Measurements from ENCODE around the gene SHISA5.
A peak's percentile ranks its signal among the peaks of the same experiment; 100 is the strongest.
"Not testable (repeated sequence)": the region's sequence is repeated elsewhere in the genome, so short reads cannot be mapped to it uniquely, and the experiment has no call there.

SHISA5 gene, protein sequence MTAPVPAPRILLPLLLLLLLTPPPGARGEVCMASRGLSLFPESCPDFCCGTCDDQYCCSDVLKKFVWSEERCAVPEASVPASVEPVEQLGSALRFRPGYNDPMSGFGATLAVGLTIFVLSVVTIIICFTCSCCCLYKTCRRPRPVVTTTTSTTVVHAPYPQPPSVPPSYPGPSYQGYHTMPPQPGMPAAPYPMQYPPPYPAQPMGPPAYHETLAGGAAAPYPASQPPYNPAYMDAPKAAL
- 91.3 to 140 reads per million in 2 donors for total RNA-seq

DNA sequence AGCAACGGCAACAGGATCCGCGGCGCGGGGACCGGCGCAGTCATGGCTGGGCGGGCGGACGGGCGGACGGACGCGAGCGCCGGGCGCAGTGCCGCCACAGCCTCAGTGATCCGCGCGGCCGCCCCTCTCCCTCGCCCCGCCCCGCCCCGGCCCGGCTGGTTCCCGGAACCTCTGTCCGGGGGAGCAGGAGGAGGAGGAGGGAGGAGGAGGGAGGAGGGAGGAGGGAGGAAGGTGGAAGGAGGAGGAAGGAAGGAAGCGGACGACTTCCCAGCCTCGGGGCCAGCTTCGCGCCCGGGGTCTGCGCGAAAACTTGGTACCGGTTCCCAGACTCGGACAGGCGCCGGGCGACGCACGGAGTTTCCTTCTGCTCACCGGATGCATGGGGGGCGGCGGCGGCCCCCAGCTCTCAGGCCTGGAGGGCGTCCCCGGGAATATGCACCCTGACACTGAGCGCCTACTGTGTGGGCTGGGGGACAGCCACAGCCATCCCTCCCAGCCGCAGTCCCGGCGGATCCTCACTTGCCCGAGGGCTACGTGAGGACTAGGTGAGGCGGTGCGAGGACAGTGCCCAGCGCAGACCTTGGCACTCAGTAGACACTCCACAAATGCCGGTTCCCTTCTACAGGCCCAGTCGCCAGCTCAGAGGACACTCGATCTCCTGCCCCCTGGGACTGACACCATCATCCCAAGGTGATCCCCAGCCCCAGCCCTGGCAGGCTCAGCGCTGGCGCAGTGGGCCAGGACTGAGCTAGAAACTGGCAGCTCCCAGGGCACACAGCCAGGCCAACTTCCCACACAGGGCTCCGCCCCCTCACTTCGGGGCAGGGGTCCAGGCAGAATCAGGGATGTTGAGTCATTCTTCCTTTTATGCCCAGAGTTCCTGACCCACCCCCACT is at the start of gene SHISA5:
Gene SHISA5, minus strand, starts transcription at position 124 of the 896 bp plus-strand sequence. Its CDS starts 80 bp downstream, at position 44.
- DNase-seq = peak in 4 of 5 experiments; percentile 27 to 67 (median 40)

DNA sequence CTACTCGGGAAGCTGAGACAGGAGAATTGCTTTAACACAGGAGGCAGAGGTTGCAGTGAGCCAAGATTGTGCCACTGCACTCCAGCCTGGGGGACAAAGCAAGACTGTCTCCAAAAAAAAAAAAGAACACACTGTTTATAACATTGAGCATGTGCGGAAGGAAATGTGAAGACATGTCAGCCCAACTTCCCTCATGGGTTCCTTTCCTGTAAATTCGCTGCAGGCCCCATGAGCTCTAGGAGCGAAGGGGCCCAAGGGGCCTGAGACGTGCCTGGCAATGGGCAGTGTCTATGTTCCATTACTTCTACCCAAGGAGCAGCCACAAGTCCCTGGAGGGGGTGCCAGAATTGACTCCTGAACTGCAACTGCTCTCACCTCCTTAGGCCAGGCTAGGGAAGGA is 49.4 kb upstream of the SHISA5 start:
- DNase-seq = no peak

DNA sequence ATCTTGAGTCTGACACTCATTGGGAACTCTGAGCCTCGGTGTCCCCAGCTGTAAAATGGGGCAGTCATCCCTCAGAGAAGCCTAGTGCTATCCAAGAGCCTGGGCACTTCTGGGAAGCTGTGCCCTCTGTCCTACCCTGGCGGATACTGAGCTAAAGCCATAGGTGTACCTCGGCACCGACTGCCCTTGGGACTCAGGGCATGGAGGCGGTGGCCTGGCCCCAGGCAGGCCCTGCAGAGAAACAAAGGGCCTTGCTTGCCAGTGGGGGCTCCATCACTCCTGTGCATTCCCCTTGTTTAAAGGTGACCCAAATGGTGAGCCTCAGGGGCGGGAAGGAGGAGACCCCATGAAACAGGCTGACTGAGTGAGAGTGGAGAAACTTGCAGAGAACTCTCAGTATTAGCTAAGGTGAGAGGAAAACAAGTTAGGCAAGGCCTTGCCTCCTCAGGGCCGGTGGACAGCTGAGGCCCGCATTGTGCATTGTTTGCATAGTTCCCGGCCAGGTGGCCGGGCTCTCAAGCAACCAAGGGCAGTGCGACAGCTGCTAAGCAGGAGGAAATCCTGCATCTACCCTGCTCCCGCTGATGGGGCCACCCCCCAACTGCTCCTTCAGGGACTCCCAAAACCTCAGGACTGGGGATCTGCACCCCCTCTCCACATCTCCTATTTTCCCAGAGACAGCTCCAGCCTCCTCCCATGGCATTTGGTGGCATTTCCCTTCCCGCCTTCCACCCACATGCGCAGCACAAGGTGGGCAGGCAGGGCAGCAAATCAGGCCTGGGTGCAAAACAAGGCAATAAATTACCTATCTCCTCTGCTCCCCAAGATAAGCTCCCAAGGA is 48.4 kb upstream of the SHISA5 start:
- no peak for DNase-seq

DNA sequence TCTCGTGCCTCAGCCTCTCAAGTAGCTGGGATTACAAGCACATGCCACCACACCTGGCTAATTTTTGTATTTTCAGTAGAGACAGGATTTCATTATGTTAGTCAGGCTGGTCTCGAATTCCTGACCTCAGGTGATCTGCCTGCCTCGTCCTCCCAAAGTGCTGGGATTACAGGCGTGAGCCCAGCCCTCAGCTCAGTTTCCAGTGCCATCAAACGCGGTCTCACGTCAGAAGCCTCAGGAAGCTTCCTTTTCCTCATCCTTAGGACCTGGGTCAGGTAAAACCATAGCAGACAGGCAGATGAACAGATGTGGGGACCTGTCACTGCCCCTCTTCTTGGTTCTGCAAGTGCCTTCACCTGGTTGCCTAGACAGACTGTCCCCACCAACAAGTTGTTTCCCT is 47.7 kb upstream of the SHISA5 start:
- DNase-seq = not testable (repeated sequence)

DNA sequence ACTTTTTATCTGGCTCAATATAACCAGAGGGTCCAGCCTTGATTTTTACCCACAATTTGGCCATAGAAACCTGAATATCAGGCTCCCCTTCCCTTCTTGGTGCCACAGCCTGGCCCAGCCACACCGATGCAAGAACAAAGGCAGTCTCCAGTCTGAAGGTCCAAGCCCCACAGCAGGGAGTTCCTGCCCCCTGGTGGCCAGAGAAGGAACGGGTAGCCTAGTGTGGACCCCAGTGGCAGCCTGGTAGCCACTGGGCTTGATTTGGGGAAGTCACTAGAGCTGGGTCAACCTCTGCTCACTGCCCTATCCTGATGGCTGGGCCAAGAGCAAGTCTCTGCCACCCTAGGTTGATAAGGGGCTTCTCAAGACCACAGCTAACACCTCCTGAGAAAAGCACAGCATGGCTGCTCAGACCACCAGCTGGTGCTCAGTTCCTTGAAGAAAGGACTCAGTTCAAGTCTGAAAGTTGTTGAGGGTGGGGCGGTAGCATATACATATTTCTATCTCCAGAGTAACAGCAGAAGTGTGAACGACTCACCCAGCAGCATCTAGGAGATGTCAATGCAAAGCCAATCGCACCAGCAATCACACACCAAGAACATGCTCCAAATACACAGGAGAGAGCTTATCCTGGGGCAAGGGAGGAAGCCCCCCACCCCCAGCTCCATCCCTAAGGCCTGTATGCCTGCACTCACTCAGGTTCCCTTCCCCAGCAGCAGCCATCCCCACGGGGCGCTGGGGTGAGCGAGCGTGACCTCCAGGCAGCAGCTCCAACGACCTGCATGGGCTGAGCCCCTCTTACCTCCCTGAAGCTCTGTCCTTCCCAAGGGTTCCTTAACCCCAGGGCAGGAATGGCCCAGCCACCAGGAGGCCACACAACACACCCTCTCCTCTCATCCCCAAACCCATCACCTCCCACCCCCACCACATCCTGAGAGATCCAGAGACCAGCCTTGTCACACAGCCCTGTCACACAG is 45.0 kb upstream of the SHISA5 start:
- DNase-seq = peak; percentile 53 to 82 (median 75)

DNA sequence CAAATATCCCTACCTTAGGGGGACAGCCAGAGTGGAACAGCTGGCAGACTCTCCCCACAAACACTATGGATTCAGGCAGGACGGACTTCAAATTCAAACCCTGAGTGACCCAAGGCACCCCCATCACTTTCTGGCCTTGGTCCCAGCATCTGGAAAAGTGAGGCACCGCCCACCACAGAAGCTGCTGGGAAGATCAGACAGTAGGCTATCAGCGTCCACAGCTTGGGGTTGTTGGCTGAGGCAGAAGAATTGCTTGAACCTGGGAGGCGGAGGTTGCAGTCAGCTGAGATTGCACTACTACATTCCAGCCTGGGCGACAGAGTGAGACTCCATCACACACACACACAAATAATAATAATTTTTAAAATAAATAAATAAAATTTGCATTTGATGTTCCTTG is 44.2 kb upstream of the SHISA5 start:
- no peak for DNase-seq

DNA sequence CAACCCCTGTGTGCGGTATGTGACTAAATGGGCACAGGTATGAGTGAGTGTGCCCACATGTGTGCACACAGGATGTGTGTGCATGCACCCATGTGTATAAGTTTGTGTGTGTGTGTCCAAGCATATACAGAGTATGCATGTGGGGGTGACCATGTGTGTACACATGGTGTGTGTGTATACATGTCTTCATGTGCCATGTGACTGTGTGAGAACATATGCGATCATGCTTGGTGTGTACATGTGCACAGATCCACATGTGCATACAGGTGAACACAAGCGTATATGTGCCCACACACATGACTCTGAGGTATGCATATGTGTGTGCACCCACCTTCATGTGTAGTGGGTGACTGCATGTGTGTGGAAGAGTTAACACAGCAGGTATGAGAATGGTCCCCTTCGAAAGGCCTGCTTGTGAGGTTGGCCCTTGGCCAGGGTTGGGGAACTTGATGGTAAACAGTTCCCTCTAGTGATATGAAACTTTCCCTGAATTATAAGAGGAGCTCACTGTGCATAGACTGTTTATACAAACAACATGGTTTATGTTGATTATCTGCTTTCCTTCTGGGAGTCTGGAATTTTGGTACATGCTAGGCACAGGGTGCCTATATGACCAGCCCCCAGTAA is 42.3 kb upstream of the SHISA5 start:
- DNase-seq = no peak

DNA sequence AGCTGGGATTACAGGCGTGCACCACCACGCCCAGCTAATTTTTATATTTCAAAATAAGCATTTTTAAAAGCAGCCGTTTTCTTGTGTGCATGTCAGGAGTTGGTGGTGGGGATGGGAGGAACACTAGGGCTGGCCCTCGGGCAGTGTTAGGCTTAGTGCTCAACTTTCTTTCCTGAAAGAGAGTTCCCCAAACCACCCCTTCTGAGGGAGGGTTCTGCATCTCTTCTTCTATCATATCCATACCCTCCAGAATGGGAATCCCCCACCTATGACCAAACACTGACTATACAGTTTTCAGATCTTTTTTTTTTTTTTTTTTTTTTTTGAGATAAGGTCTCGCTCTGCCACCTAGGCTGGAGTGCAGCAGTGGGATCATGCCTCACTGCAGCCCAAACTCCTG is 40.2 kb upstream of the SHISA5 start:
- DNase-seq = no peak

DNA sequence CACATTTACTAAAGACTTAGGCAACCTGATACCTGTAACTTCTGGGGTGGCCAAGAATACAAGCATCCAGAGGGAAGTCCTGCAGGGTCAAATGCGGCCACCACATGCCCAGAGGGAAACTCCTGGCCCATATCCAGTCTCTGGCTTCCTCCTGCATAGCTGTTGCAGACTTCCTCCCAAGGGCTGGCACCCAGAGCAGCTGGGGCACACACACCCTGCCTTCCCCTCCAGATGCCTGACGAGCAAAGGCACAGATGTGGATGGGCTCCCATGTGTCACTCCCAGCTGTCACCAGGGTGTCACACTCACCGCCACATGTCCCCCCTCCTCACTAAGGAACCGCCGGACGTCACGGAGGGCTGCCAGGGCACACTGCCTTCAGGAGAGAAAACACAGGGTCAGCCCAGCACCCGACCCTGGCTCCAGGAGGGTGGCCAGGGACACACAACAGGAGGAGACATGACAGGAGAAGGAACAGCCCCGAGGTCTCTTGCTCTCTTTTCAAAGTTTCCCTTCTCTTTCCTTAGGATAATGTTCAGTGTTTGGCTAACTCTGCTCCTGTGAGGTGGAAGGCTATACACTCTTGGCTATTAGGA is 39.4 kb upstream of the SHISA5 start:
- no peak for DNase-seq

DNA sequence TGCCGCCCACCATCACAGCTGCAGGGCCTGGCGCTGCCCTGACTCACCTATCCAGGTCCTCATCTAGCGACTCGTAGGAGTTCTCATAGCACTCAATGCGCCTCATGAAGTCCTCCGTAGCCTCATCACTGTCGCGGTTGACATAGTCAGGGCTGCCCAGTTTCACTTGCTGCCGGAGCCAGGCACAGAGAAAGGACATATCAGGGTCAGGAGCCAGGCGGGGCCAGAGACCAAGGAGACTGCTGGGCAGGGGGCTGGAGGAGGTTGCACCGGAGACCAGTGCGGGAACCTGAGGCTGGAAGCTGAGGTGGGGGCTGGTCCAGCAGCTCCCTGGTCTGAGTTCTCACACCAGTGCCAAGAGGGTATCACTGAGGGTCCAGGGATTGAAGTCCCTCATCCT is 34.5 kb upstream of the SHISA5 start:
- DNase-seq = no peak

DNA sequence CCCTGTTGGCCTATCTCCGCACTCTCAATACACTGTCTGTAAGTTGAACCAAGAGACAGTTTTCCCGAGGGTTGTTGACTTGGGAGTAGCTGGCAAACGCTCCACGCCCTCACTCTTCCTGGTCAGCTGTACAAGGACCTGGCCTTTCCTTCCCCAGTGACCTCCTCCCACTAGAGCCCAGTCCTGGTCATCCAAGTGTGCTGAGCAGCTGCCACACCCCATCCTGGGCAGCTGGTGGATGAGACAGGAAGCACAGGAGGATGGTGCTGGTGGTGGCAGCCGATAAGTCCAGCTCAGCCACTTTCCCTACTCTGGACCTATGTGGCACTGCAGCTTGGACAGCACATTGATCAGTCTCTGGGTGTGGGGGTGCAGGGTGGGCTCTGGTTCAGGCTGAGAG is 32.8 kb upstream of the SHISA5 start:
- DNase-seq = no peak

DNA sequence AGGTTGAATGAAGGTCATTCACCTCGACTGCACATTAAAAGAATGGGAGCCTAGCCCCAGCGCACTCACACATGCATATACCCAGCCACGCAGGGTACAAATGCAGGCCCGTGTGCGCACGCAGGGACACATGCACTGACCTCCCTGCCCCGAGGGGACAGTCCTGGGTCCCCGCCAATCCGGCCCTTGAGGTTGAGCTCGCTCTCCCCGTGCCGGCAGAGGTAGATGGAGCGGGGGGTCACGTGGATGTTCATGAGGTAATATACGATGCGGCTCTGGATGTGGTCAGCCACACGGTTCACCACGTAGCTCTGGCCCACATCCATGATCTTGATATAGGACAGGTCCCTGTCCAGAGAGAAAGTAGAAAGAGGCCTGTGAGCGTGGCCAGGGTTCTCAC is 32.1 kb upstream of the SHISA5 start:
- DNase-seq = no peak

DNA sequence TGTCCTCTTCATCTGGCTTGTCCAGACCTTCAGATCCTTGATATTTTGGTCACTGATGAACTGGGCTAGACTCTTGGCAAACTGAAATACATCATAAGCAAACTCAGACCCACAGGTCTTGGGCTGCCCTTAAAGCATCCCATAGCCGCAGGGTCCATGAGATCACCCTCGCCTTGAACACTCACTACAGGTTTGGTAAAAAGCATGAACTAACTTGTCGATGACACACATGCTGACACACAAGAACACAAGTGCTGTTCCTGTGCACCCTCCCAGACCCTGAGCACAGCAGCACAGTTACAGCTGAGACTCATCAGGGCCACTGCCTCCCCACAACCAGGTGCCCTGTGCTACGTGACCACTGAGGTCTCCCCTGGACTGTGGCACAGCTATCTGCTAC is 31.6 kb upstream of the SHISA5 start:
- no peak for DNase-seq

DNA sequence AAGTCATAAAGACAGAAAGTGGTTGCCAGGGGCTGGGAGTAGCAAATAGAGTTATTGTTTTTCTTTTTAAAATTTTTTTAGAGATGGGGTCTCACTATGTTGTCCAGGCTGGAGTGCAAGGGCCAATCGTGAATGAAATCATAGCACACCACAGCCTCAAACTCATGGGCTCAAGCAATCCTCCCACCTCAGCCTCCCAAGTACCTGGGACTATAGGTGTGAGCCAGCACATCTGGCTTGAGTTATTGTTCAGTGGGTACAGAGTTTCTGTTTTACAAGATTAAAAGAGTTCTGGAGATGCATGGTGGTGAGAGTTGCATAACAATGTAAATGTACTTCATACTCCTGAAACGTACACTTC is 29.0 kb upstream of the SHISA5 start:
- no peak for DNase-seq

DNA sequence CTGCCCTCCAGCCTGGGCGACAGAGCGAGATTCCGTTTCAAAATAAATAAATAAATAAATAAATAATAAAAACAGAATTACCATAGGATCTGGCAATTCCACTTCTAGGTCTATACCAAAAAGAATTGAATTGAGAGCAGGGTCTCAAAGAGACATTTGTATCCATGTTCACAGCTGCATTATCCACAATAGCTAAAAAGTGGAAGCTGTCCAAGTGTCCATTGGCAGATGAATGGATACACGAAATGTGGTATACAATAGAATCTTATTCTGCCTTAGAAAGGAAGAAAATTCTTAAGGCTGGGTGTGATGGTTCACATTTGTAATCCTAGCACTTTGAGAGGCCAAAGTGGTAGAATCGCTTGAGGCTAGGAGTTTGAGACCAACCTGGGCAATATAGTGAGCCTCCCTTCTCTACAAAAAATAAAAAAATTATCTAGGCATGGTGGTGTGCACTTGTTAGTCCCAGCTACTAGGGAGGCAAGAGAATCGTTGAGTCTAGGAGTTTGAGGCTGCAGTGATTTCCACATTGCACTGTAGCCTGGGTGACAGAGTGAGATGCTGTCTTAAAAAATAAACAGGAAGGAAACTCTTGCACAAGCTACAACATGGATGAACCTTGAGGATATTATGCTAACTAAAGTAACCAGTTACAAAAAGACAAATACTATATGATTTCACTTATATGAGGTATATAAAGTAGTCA is 28.4 kb upstream of the SHISA5 start:
- DNase-seq = no peak

DNA sequence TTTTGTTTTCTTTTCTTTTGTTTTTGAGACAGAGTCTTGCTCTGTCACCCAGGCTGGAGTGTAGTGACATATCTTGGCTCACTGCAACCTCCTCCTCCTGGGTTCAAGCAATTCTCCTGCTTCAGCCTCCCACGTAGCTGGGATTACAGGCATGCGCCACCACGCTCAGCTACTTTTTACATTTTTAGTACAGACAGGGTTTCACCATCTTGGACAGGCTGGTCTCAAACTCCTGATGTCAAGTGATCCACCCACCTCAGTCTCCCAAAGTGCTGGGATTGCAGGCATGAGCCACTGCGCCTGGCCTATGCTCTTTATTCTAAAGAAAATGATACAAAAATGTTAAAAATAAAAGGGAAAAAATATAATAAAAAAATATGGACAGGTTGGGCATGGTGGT is 26.7 kb upstream of the SHISA5 start:
- DNase-seq = not testable (repeated sequence)

DNA sequence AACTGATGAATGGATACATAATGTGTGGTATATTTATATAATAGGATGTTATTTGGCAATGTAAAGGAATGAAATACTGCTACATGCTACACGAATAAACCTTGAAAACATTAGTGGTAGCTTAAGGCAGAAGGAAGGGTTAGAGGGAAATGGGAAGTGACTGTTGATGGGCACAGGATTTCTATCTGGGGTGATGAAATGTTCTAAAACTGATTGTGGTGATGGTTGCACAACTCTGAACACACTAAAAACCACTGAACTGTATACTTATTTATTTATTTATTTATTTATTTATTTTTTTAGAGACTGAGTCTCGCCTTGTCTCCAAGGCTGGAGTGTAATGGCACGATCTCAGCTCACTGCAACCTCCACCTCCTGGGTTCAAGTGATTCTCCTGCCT is 24.8 kb upstream of the SHISA5 start:
- DNase-seq = no peak

DNA sequence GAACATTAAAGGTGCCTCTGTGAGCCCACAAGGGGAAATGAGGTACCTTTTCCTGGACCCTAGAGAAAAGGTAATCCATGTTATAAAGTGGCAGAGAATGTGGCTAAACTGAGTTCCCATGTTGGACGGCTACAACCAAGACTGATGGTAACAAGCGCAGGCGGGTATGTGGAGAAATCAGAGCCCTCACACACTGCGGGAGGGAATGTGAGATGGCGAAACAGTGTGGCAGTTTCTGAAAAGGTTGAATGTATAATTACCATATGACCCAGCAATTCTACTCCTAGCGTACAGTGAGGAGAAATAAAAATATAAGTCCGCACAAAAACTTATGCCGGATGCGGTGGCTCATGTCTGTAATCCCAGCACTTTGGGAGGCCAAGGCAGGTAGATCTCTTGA is 24.1 kb upstream of the SHISA5 start:
- no peak for DNase-seq

DNA sequence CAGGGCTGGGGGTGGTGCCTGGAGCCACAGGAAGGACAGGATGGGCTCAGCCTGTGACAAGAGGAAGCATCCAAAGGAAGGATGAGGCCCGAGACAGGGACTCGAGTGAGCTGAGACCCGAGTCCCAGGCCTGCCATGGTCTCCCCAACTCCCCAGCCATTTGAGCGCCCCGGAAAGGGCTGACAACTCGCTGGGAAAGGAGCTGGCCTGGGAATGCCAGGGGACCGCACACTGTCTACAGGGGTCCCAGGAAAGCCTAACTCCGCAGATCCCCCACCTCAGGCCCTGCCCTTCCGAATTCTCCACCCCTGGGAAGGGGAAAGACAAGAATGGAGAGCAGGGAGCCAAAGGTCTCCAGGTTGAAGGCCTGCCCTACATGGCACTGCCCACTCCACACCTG is 21.0 kb upstream of the SHISA5 start:
- no peak for DNase-seq

DNA sequence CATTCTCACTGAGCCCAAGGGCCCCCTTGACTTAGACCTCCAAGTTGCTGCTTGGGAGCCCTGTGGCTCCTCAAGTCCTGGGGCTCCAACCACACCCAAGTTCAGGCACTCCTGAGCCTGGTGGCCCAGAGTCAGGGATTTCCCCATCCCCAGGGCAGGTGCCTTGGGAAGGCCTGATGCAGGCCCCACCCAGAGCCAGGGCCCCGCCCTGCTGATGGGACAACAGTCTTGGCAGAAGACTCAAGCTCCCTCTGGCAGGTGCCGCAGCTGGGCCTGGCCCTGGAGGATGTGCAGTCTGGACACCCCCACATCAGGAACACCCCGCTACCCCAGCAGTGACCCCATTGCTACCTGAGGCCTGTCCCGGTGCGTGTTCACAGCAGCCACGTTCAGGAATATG is 17.7 kb upstream of the SHISA5 start:
- no peak for DNase-seq

DNA sequence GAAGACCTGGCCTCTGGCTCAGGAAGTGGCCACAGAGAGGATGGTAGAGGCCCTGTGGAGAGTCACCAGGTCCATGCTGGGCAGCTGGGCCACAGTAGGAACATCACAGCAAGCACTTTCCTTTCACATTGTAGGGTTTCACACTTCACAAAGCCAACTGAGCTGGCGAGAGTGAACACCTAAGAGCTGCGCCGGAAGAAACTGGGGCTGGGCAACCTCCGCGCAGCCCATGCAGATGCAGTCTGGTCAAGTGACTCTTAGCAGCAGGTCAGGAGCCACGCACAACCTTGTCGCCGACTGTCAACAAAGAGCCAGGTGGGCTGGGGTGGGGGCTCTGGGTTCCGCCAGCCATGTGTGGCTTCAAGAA is 15.3 kb upstream of the SHISA5 start:
- no peak for DNase-seq

Data from T-helper 2 cell (primary cell).